Fibroblast of lung (primary cell): ENCODE measurements around the gene WDTC1. TPM values are rescaled to one million over a fixed set of nuclear protein-coding genes. Genes with fewer than 3 reads are reported as not detected.

Experiments
- DNase-seq, 2 donors: peaks; one replicate each; pipeline versions ENCODE4 v3.0.0 to v3.0.0-alpha.2; 2010; ENCODE audit warnings: low read depth in 2 of 2
- H2AFZ ChIP-seq: 2 replicates; pipeline ENCODE4 v1.5.1; 2012; ENCODE audit warnings: low read length, control low read depth, inconsistent platforms
- H3K27ac ChIP-seq: 2 replicates; pipeline ENCODE4 v1.5.1; 2011; ENCODE audit warnings: low read length, control low read depth; ENCODE audit not compliant: insufficient read depth
- H3K27me3 ChIP-seq: 2 replicates; pipeline ENCODE4 v1.5.1; 2011; ENCODE audit warnings: mild to moderate bottlenecking, low read length; ENCODE audit not compliant: control insufficient read depth, insufficient read depth
- H3K36me3 ChIP-seq: 2 replicates; pipeline ENCODE4 v1.5.1; 2011; ENCODE audit warnings: low read length; ENCODE audit not compliant: control insufficient read depth, insufficient read depth
- H3K4me1 ChIP-seq: 2 replicates; pipeline ENCODE4 v1.5.1; 2011; ENCODE audit warnings: low read length; ENCODE audit not compliant: control insufficient read depth, insufficient read depth; ENCODE audit errors: extremely low read depth
- H3K4me2 ChIP-seq: 2 replicates; pipeline ENCODE4 v1.5.1; 2011; ENCODE audit warnings: low read length, control low read depth; ENCODE audit not compliant: insufficient read depth; ENCODE audit errors: extremely low read depth
- H3K4me3 ChIP-seq, 4 experiments: fragments of 200-600 bp in 1 of 4; sonication (generic) in 1 of 4; replicated peaks in 1 of 4; 2 replicates each; pipeline ENCODE4 v1.5.1; 2011 to 2016; ENCODE audit warnings: low read length in 4 of 4, low read depth in 3 of 4, mild to moderate bottlenecking in 3 of 4, control low read depth in 2 of 4, inconsistent platforms in 1 of 4, mixed read lengths in 1 of 4; ENCODE audit not compliant: insufficient read depth in 1 of 4; ENCODE audit errors: control extremely low read depth in 1 of 4
- H3K79me2 ChIP-seq: 2 replicates; pipeline ENCODE4 v1.5.1; 2012; ENCODE audit warnings: mild to moderate bottlenecking, low read length, inconsistent platforms; ENCODE audit not compliant: control insufficient read depth, insufficient read depth
- H3K9ac ChIP-seq: 2 replicates; pipeline ENCODE4 v1.5.1; 2011; ENCODE audit warnings: mild to moderate bottlenecking, low read length, control low read depth; ENCODE audit not compliant: insufficient read depth
- H3K9me3 ChIP-seq: 2 replicates; pipeline ENCODE4 v1.5.1; 2012; ENCODE audit warnings: low read depth, low read length; ENCODE audit not compliant: control insufficient read depth, insufficient read depth
- H4K20me1 ChIP-seq: 2 replicates; pipeline ENCODE4 v1.5.1; 2011; ENCODE audit warnings: low read length; ENCODE audit not compliant: control insufficient read depth, insufficient read depth; ENCODE audit errors: extremely low read depth
- EZH2 ChIP-seq: IDR thresholded peaks from 2 replicates; pipeline ENCODE4 v1.5.1; 2012; ENCODE audit warnings: low read length, control low read depth, mild to moderate bottlenecking; ENCODE audit errors: missing control alignments
- polyA plus RNA-seq, 2 donors: library from polyadenylated mRNA; depleted of rRNA in 1 of 2; stranded (reverse) in 1 of 2; unstranded in 1 of 2; fragments of >200 nt; gene quantifications; 2 replicates each; pipeline ENCODE4 v1.2.1, GENCODE V29; 2011 to 2012; ENCODE audit warnings: missing spikeins in 1 of 2
- total RNA-seq: library from RNA; depleted of rRNA; stranded (reverse); fragments of >200 nt; gene quantifications from 2 replicates; pipeline ENCODE4 v1.2.1, GENCODE V29; 2014
- TF ChIP-seq, protein P1 (sequence below), 2 donors: IDR thresholded peaks in 1 of 2; conservative IDR thresholded peaks in 1 of 2; 1 replicate in 1 of 2; 2 replicates in 1 of 2; pipeline ENCODE4 v1.5.1; 2011 to 2012; ENCODE audit warnings: low read length in 2 of 2, control low read depth in 1 of 2, inconsistent platforms in 1 of 2, low read depth in 1 of 2, mild to moderate bottlenecking in 1 of 2

WDTC1 gene
- total and polyA plus RNA-seq, 2 donors (not counting 1 experiment from before 2014, with no cell fraction given) = 10.7 to 23.3 TPM

DNA sequence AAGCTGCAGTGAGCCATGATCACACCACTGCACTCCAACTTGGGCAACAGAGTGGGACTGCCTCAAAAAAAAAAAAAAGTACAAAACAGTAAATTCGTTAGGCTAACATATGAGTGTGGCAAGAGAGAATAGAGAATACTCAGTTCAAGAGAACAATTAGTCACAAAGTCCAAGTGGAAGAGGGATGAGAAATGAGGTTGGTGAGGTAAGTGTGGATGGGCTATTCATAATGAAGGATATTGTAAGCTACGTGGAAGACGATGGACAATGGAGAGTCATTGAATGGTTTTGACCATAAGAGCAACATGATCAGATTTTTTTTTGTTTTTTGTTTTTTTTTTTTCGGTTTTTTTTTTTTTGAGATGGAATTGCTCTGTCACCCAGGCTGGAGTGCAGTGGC is 34.8 kb downstream of the WDTC1 start:
- DNase-seq = no peak
- no peak overlapping the region for H3K4me2 ChIP-seq
- H3K79me2 ChIP-seq = no peaks in the 10 kb centered on the region
- H2AFZ ChIP-seq = no peak overlapping the region
- H4K20me1 ChIP-seq = no peaks in the 10 kb centered on the region
- no peaks in the 10 kb centered on the region for H3K36me3 ChIP-seq
- no peaks in the 10 kb centered on the region for H3K27me3 ChIP-seq
- no peak overlapping the region for H3K4me3 ChIP-seq
- no peaks in the 10 kb centered on the region for H3K4me1 ChIP-seq
- H3K9me3 ChIP-seq = no peaks in the 10 kb centered on the region
- TF ChIP-seq, protein P1, sequence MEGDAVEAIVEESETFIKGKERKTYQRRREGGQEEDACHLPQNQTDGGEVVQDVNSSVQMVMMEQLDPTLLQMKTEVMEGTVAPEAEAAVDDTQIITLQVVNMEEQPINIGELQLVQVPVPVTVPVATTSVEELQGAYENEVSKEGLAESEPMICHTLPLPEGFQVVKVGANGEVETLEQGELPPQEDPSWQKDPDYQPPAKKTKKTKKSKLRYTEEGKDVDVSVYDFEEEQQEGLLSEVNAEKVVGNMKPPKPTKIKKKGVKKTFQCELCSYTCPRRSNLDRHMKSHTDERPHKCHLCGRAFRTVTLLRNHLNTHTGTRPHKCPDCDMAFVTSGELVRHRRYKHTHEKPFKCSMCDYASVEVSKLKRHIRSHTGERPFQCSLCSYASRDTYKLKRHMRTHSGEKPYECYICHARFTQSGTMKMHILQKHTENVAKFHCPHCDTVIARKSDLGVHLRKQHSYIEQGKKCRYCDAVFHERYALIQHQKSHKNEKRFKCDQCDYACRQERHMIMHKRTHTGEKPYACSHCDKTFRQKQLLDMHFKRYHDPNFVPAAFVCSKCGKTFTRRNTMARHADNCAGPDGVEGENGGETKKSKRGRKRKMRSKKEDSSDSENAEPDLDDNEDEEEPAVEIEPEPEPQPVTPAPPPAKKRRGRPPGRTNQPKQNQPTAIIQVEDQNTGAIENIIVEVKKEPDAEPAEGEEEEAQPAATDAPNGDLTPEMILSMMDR (conservative IDR thresholded peaks at IDR 0.05 in 1 of 2, IDR thresholded peaks at IDR 0.05 in 1 of 2; ENCODE audit: low read depth in 1 of 2, low read length in 2 of 2) = no peak
- no peak for TF ChIP-seq EZH2
- H3K27ac ChIP-seq = no peak overlapping the region
- no peak overlapping the region for H3K9ac ChIP-seq

DNA sequence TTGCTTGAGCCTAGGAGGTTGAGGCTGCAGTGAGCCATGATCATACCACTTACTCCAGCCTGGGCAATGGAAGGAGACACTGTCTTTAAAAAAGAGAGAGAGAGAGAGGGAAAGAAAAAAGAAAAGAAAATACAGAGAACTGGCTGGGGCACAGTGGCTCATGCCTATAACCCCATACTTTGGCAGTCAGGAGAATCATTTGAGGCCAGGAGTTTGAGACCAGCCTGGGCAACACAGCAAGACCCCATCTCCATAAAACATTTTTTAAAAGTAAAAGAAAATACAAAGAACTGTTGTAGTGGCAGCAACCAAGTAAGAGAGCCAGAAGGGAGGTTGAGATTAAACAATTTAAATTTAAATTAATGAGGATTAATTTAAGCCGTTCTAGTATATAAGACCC is 39.8 kb downstream of the WDTC1 start:
- no peaks in the 10 kb centered on the region for H3K4me1 ChIP-seq
- TF ChIP-seq, protein P1 (conservative IDR thresholded peaks at IDR 0.05 in 1 of 2, IDR thresholded peaks at IDR 0.05 in 1 of 2; ENCODE audit: low read depth in 1 of 2, low read length in 2 of 2) = no peak
- no peak for TF ChIP-seq EZH2
- no peaks in the 10 kb centered on the region for H4K20me1 ChIP-seq
- no peak overlapping the region for H2AFZ ChIP-seq
- no peak overlapping the region for H3K9ac ChIP-seq
- no peaks in the 10 kb centered on the region for H3K27me3 ChIP-seq
- DNase-seq = no peak
- H3K36me3 ChIP-seq = no peaks in the 10 kb centered on the region
- no peaks in the 10 kb centered on the region for H3K79me2 ChIP-seq
- H3K9me3 ChIP-seq = no peaks in the 10 kb centered on the region
- no peak overlapping the region for H3K4me2 ChIP-seq
- H3K27ac ChIP-seq = no peak overlapping the region
- H3K4me3 ChIP-seq = no peak overlapping the region

DNA sequence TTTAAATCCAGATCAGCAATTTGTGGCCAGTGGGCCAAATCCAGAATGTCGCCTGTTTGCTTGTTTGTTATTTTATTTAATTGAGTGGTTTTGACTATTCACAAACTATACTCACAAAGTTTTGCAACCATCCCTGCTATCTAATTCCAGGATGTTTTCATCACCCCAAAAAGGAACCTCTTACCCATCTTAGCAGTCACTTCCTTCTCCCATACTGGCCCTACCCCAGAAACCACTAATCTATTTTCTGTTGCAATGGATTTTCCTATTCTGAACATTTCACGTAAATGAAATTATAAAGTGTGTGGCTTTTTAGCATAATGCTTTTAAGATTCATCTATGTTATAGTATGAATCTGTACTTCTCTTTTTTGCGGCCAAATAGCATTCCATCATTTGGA is 41.3 kb downstream of the WDTC1 start:
- Histone ChIP-seq H3K36me3 (no peaks in the 10 kb centered on the region), H3K9me3 (no peaks in the 10 kb centered on the region), H3K27me3 (no peaks in the 10 kb centered on the region), H3K4me1 (no peaks in the 10 kb centered on the region), H2AFZ (no peak overlapping the region), H3K4me3 (no peak overlapping the region), H3K9ac (no peak overlapping the region), H3K4me2 (no peak overlapping the region), H3K27ac (no peak overlapping the region), H4K20me1 (no peaks in the 10 kb centered on the region), H3K79me2 (no peaks in the 10 kb centered on the region)
- TF ChIP-seq, protein P1 (conservative IDR thresholded peaks at IDR 0.05 in 1 of 2, IDR thresholded peaks at IDR 0.05 in 1 of 2; ENCODE audit: low read depth in 1 of 2, low read length in 2 of 2) = no peak
- no peak for TF ChIP-seq EZH2
- no peak for DNase-seq
